ENCODE data around the gene DEDD. TPM values are rescaled to one million over a fixed set of nuclear protein-coding genes. Genes with fewer than 3 reads are reported as not detected.

Gene DEDD
- total and polyA plus RNA-seq, 2 of the 4 experiments (the other 2 are of a cell fraction) = 40.2 to 47.9 TPM

GRCh38 chr1:161089251-161089924 is 43.1 kb downstream of the DEDD start, which contains the start of gene NECTIN4:
NECTIN4 (minus strand) TSS chr1:161089558; CDS start chr1:161089296, 262 bp downstream.
- ChIA-PET POLR2A (ENCODE audit: unreplicated experiment) (no interaction called here), CTCF (interaction anchor here (1.0 kb wide), 1 partner anchor 8 kb away, joined by 4 read pairs; no protein-coding TSS in a partner anchor)
- TF ChIP-seq CHD1 (IDR thresholded peaks at IDR 0.05; ENCODE audit: low read depth, low read length) (no peak), CTCF (conservative IDR thresholded peaks at IDR 0.05; ENCODE audit: low read depth, low read length) (no peak), RCOR1 (IDR thresholded peaks at IDR 0.05; ENCODE audit: insufficient replicate concordance, low read length) (no peak), MAFK (IDR thresholded peaks at IDR 0.05; ENCODE audit: low read depth, low read length) (no peak)
- peaks cover 19% of the 10 kb centered on the region for H3K4me1 ChIP-seq (ENCODE audit: control insufficient read depth, insufficient read depth, low read length)
- H2BK120ac ChIP-seq (ENCODE audit: low read depth, low read length) = no peak within 1 kb of the TSS; the same call in 1 of the 2 replicates
- H4K8ac ChIP-seq (ENCODE audit: low read depth in 2 of 2, low read length in 2 of 2) = no peak within 1 kb of the TSS
- H2AK5ac ChIP-seq (ENCODE audit: low read depth, low read length) = 0 out of 2 replicates have a peak within 1 kb of the TSS, but pooled peaks have one; percentile 56
- H3K79me1 ChIP-seq (ENCODE audit: low read depth in 1 of 2, low read length in 2 of 2) = no peaks in the 10 kb centered on the region
- H2BK15ac ChIP-seq (ENCODE audit: low read depth, low read length) = no peak within 1 kb of the TSS; the same call in 2 of the 3 replicates
- peak within 1 kb of the TSS; percentile 10 for H2BK5ac ChIP-seq (ENCODE audit: low read depth, low read length, poor library complexity, severe bottlenecking)
- intact Hi-C loops (cut with micrococcal nuclease) (no loop called here), dilution Hi-C loops (cut with HindIII; ENCODE audit: low sequenced_read_pairs, unreplicated experiment) (no loop called here), in situ Hi-C loops (cut with MboI; ENCODE audit: low sequenced_read_pairs) (no loop called here)
- 0 out of 2 replicates have a peak within 1 kb of the TSS, but pooled peaks have one; percentile 27 for H3K18ac ChIP-seq (ENCODE audit: low read depth, low read length)
- no peak within 1 kb of the TSS for H3K4me2 ChIP-seq (ENCODE audit: low read depth, low read length)
- H2AK9ac ChIP-seq (replicated peaks; ENCODE audit: low read depth, low read length, poor library complexity) = peak within 1 kb of the TSS; percentile 69
- H2BK20ac ChIP-seq (ENCODE audit: low read depth, low read length) = no peak within 1 kb of the TSS
- H3K4ac ChIP-seq (ENCODE audit: low read depth, low read length) = no peak within 1 kb of the TSS; the same call in 1 of the 2 replicates
- H3K9ac ChIP-seq (ENCODE audit: low read depth, low read length) = no peak within 1 kb of the TSS
- peak within 1 kb of the TSS; percentile 21; the same call in 1 of the 2 replicates for H4K5ac ChIP-seq (ENCODE audit: low read depth, low read length)
- BruUV-seq (replicated peaks) = no TSS peak
- H3K9me3 ChIP-seq (ENCODE audit: control insufficient read depth, insufficient read depth, low read length) = no peaks in the 10 kb centered on the region
- no peaks in the 10 kb centered on the region for H4K20me1 ChIP-seq (ENCODE audit: insufficient read depth, low read length)
- DNase-seq (no peak), ATAC-seq (ENCODE audit: low read depth) (no peak)
- no peaks in the 10 kb centered on the region for H3K36me3 ChIP-seq (ENCODE audit: control insufficient read depth, insufficient read depth, low read length)
- H3K9me1 ChIP-seq (ENCODE audit: insufficient read depth, low read length) = peaks cover 19% of the 10 kb centered on the region
- H3K14ac ChIP-seq (replicated peaks; ENCODE audit: low read depth, low read length) = no peak within 1 kb of the TSS; the same call in none of the 2 replicates
- no peak within 1 kb of the TSS for H3K23ac ChIP-seq (ENCODE audit: low read depth, low read length)
- no peaks in the 10 kb centered on the region for H3K27me3 ChIP-seq (ENCODE audit: control insufficient read depth, insufficient read depth, low read length)
- no peak within 1 kb of the TSS for H4K91ac ChIP-seq (ENCODE audit: insufficient read depth, low read depth, low read length)
- no peak within 1 kb of the TSS for H3K56ac ChIP-seq (ENCODE audit: extremely low read depth, insufficient read depth, low read length)
- 49% methylated on average over 9 of the region's 22 CpGs; no CpG with 5 or more reads in 1 of the 2 experiments for WGBS, 2 experiments (ENCODE audit: extremely low coverage in 2 of 2, insufficient read length in 1 of 2)
- no peak within 1 kb of the TSS for H3K27ac ChIP-seq (ENCODE audit: insufficient read depth, low read length)
- no peak within 1 kb of the TSS for H3K4me3 ChIP-seq (ENCODE audit: insufficient read depth, low read depth, low read length)
- H2AFZ ChIP-seq (replicated peaks; ENCODE audit: low read length, poor library complexity) = peak within 1 kb of the TSS; percentile 16
